ENCODE data around the gene EVPL. TPM values are rescaled to one million over a fixed set of nuclear protein-coding genes. Genes with fewer than 3 reads are reported as not detected.

The EVPL gene
- total RNA-seq, 1 experiment from 2014 or later, result 58.0 TPM

DNA sequence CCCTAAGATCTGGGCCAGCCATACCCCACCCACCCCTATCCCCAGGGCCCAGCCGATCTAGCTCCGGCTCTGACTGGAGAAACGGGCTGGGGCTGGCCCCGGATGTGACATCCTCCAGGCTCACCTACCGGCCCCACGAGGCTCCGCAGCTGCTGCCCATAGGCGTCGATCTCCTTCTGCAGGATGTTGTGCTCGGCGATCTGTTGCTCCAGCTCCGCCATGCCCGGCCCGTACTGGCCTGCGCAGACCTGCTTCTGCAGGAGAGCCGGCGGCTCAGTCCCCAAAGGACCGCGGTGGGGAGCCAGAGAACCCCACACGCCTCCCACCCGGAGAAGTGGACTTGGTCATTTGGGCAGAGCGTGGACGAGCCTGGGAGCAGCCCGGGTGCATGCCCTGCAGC, 4.8 kb downstream of the EVPL start:
- Histone ChIP-seq H2AFZ (ENCODE audit: low read depth, low read length, poor library complexity, severe bottlenecking) (no peak overlapping the region), H3K9ac (ENCODE audit: low read length) (no peak overlapping the region), H3K4me1 (ENCODE audit: control insufficient read depth in 1 of 2, insufficient read depth in 2 of 2, low read length in 2 of 2) (peaks cover 6 to 19% of the 10 kb centered on the region in 2 experiments), H3K36me3 (ENCODE audit: control insufficient read depth in 1 of 2, insufficient read depth in 2 of 2, low read length in 2 of 2) (peaks cover 25 to 29% of the 10 kb centered on the region in 2 experiments), H3K27me3 (ENCODE audit: insufficient read depth, low read length) (no peaks in the 10 kb centered on the region), H4K20me1 (ENCODE audit: insufficient read depth) (no peaks in the 10 kb centered on the region), H3K9me3 (ENCODE audit: control insufficient read depth in 1 of 2, insufficient read depth in 1 of 2, low read depth in 1 of 2, low read length in 2 of 2) (no peaks in the 10 kb centered on the region), H3K4me2 (ENCODE audit: low read length) (no peak overlapping the region), H3K27ac (ENCODE audit: low read depth, low read length) (no peak overlapping the region), H3K4me3 (replicated peaks in 1 of 2; ENCODE audit: low read depth in 1 of 2, low read length in 2 of 2) (no peak overlapping the region), H3K79me2 (ENCODE audit: insufficient read depth, low read length) (peaks cover 33% of the 10 kb centered on the region), H3K9me2 (ENCODE audit: insufficient read depth) (no peaks in the 10 kb centered on the region)
- intact Hi-C loops (cut with micrococcal nuclease), result no loop called here
- no TSS peak for BruUV-seq (replicated peaks)
- ChIA-PET RAD21 (ENCODE audit: low non-redundant PET in 1 of 2, low total read pairs in 2 of 2, uncharacterized antibody in 2 of 2, unreplicated experiment in 2 of 2) (interaction anchor here in 1 of 2 experiments (0.5 kb wide), 1 partner anchor 261 kb away, joined by 3 read pairs; no protein-coding TSS in a partner anchor), POLR2A (no interaction called here), CTCF (interaction anchor here (0.6 kb wide), 1 partner anchor 116 kb away, joined by 4 read pairs; no protein-coding TSS in a partner anchor)
- ATAC-seq (no peak), DNase-seq (ENCODE audit: low read depth, low spot score) (no peak)
- TF ChIP-seq SIN3A (IDR thresholded peaks at IDR 0.05; ENCODE audit: low read depth) (no peak), CBX3 (IDR thresholded peaks at IDR 0.05; ENCODE audit: low read depth) (no peak), EZH2 (IDR thresholded peaks at IDR 0.05) (no peak), YY1 (IDR thresholded peaks at IDR 0.05; ENCODE audit: extremely low read depth, insufficient replicate concordance, low read depth, low read length) (no peak), SRF (IDR thresholded peaks at IDR 0.05; ENCODE audit: low read depth) (no peak), CEBPB (IDR thresholded peaks at IDR 0.05; ENCODE audit: low read depth) (no peak), JUND (IDR thresholded peaks at IDR 0.05) (no peak), EZH2phosphoT487 (IDR thresholded peaks at IDR 0.05; ENCODE audit: borderline replicate concordance) (no peak), ZBTB33 (IDR thresholded peaks at IDR 0.05; ENCODE audit: extremely low read depth, insufficient replicate concordance, low read length) (no peak)
- TF ChIP-seq, protein P1, sequence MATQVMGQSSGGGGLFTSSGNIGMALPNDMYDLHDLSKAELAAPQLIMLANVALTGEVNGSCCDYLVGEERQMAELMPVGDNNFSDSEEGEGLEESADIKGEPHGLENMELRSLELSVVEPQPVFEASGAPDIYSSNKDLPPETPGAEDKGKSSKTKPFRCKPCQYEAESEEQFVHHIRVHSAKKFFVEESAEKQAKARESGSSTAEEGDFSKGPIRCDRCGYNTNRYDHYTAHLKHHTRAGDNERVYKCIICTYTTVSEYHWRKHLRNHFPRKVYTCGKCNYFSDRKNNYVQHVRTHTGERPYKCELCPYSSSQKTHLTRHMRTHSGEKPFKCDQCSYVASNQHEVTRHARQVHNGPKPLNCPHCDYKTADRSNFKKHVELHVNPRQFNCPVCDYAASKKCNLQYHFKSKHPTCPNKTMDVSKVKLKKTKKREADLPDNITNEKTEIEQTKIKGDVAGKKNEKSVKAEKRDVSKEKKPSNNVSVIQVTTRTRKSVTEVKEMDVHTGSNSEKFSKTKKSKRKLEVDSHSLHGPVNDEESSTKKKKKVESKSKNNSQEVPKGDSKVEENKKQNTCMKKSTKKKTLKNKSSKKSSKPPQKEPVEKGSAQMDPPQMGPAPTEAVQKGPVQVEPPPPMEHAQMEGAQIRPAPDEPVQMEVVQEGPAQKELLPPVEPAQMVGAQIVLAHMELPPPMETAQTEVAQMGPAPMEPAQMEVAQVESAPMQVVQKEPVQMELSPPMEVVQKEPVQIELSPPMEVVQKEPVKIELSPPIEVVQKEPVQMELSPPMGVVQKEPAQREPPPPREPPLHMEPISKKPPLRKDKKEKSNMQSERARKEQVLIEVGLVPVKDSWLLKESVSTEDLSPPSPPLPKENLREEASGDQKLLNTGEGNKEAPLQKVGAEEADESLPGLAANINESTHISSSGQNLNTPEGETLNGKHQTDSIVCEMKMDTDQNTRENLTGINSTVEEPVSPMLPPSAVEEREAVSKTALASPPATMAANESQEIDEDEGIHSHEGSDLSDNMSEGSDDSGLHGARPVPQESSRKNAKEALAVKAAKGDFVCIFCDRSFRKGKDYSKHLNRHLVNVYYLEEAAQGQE (IDR thresholded peaks at IDR 0.05; ENCODE audit: low read depth), result no peak
- TF ChIP-seq, protein P2, sequence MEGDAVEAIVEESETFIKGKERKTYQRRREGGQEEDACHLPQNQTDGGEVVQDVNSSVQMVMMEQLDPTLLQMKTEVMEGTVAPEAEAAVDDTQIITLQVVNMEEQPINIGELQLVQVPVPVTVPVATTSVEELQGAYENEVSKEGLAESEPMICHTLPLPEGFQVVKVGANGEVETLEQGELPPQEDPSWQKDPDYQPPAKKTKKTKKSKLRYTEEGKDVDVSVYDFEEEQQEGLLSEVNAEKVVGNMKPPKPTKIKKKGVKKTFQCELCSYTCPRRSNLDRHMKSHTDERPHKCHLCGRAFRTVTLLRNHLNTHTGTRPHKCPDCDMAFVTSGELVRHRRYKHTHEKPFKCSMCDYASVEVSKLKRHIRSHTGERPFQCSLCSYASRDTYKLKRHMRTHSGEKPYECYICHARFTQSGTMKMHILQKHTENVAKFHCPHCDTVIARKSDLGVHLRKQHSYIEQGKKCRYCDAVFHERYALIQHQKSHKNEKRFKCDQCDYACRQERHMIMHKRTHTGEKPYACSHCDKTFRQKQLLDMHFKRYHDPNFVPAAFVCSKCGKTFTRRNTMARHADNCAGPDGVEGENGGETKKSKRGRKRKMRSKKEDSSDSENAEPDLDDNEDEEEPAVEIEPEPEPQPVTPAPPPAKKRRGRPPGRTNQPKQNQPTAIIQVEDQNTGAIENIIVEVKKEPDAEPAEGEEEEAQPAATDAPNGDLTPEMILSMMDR (IDR thresholded peaks at IDR 0.05 in 2 of 3, conservative IDR thresholded peaks at IDR 0.05 in 1 of 3; ENCODE audit: borderline replicate concordance in 1 of 3, insufficient read depth in 1 of 3, low read depth in 2 of 3, low read length in 2 of 3), result no peak
